ENCODE results near the gene SULT1A1.
"Not testable (repeated sequence)": the region's sequence is repeated elsewhere in the genome, so short reads cannot be mapped to it uniquely, and the experiment has no call there.

GRCh38 chr16:28638359-28638758 lies 28.5 kb upstream of the SULT1A1 start:
- TF ChIP-seq CTCF (IDR thresholded peaks at IDR 0.05 in 8 of 11, conservative IDR thresholded peaks at IDR 0.05 in 3 of 11); POLR2AphosphoS5 (IDR thresholded peaks at IDR 0.05): not testable (repeated sequence)
